Fibroblast of villous mesenchyme (primary cell): ENCODE results near the gene EIF4E1B. TPM values are rescaled to one million over a fixed set of nuclear protein-coding genes. Genes with fewer than 3 reads are reported as not detected.

Source experiments
- DNase-seq: peaks from one replicate; pipeline ENCODE4 v3.0.0-alpha.2; 2010; ENCODE audit warnings: low read depth
- H3K4me3 ChIP-seq: 2 replicates; pipeline ENCODE4 v1.5.1; 2011; ENCODE audit warnings: low read depth, mild to moderate bottlenecking, low read length
- CTCF ChIP-seq: IDR thresholded peaks from 2 replicates; pipeline ENCODE4 v1.5.1; 2012; ENCODE audit warnings: low read depth, mild to moderate bottlenecking, low read length; ENCODE audit not compliant: insufficient read depth
- total RNA-seq: library from RNA; depleted of rRNA; stranded (reverse); fragments of >200 nt; gene quantifications from 2 replicates; pipeline ENCODE4 v1.2.3, GENCODE V29; 2012

EIF4E1B gene
- total RNA-seq, 1 donor: not detected

DNA sequence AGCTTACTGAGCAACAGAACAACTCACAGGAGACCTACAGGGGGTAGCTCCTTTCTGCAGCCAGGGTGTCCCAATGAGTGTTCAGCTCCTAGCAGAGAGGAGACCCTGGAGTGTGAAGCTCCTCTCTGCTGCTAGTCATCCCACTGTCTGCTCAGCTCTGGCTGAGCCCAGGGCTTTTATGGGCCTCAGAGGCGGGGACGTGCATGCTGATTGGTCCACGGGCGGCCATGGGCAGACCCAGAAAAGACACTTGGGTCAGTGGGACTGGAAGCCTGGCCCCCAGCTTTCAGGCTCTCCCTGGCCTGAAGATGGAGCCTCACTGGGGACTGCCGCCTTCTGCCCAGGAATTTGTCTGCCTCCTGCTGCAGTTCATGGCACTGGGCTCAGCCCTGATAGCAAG, 57.4 kb downstream of the EIF4E1B start:
- TF ChIP-seq CTCF: no peak
- H3K4me3 ChIP-seq: no peak overlapping the region
- no peak for DNase-seq

- TF ChIP-seq CTCF: no peak
- H3K4me3 ChIP-seq: no peak overlapping the region
- no peak for DNase-seq
Observed at GRCh38 chr5:176690911-176691310, 60.4 kb downstream of the EIF4E1B start.

GRCh38 chr5:176691524-176691923, 61.0 kb downstream of the EIF4E1B start:
- no peak for TF ChIP-seq CTCF
- no peak overlapping the region for H3K4me3 ChIP-seq
- no peak for DNase-seq

DNA sequence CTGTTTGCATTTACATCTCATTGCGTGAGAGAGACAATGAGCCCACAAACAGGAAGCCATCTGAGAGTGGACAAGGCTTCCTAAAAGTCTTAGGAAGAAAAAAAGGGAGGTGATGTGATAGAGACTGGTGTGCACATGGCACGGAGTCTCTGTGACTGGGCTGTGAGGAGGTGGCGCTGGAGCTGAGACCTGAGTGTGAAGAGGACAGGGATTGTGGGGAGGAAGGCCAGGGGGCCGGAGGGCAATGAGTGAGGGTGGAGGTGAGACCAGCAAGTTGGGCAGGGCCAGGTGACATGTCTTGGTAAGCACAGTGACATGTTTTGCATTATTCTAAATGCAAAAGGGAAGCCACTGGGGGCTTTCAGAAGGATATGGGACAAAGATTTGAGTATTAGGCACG, 61.9 kb downstream of the EIF4E1B start:
- no peak overlapping the region for H3K4me3 ChIP-seq
- no peak for TF ChIP-seq CTCF

DNA sequence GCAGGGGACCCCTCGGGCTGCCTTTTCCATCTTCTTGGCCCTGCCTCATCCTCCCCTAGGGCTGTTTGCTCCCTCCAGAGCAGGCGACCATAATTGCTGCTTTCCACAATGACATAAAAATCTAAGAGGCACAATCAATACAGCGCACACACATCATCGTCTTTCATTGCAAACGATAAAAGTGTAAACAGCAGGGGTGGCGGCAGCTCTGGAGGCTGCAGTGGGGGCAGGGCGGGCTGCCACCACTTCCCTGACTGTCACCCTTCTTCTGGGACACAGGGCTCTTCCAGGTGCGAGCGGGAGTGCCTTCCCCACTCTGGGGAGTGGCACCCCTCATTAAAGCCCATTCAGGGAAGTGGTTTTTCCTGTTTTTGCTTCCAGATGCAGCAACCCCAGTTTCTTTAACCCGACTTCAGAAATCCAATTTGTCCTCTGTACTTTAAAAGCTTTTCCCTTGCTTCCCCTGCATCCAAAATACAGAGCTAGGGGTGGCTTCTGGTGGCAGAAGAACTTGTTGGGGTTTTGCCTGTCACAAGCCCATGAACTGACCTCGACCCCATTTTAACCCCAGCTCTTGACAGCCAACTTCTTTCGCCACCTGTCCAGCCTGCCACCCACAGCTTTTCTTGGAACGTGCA, 62.5 kb downstream of the EIF4E1B start:
- TF ChIP-seq CTCF: no peak
- no peak for DNase-seq
- H3K4me3 ChIP-seq: no peak overlapping the region

More for the DNA sequence above, 61.9 kb downstream of the EIF4E1B start:
- no peak for DNase-seq

GRCh38 chr5:176693477-176693851, 63.0 kb downstream of the EIF4E1B start:
- DNase-seq: peak; percentile 40
- H3K4me3 ChIP-seq: no peak overlapping the region
- no peak for TF ChIP-seq CTCF

GRCh38 chr5:176694146-176694545, 63.7 kb downstream of the EIF4E1B start:
- no peak overlapping the region for H3K4me3 ChIP-seq
- no peak for TF ChIP-seq CTCF

More at GRCh38 chr5:176694146-176694545, 63.7 kb downstream of the EIF4E1B start:
- DNase-seq: no peak
